GM23248 (cell line): ENCODE data around the gene ADAMTSL5.

Experiments used
- EZH2 ChIP-seq: fragments of 200-600 bp; sonication (generic); IDR thresholded peaks from 2 replicates; pipeline ENCODE4 v1.6.1; 2018; ENCODE audit warnings: antibody characterized with exemption, mild to moderate bottlenecking; ENCODE audit not compliant: insufficient read depth, poor library complexity, severe bottlenecking
- EZH2phosphoT487 ChIP-seq: fragments of 200-600 bp; sonication (generic); IDR thresholded peaks from 2 replicates; pipeline ENCODE4 v1.6.1; 2018; ENCODE audit warnings: antibody characterized with exemption, moderate library complexity, mild to moderate bottlenecking, low read depth; ENCODE audit not compliant: insufficient read depth

DNA sequence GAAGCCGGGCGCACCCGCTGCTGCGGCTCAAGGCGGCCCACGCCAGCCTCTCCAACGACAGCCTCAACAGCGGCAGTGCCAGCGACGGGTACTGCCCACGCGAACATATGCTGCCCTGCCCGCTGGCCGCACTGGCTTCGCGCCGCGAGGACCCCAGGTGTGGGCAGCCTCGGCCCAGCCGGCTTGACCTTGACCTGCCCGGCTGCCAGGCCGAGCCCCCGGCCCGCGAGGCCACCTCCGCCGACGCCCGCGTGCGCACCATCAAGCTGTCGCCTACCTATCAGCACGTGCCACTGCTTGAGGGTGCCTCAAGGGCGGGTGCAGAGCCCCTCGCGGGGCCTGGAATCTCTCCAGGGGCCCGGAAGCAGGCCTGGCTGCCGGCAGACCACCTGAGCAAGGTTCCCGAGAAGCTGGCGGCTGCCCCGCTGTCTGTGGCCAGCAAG, 46.8 kb downstream of the ADAMTSL5 start:
- TF ChIP-seq EZH2phosphoT487 (no peak), EZH2 (no peak)
